Stimulated activated CD8-positive, alpha-beta memory T cell treated with anti-CD3 and anti-CD28 coated beads, Interleukin-12 subunit alpha, Interleukin-12 subunit beta, amount 100 ng/mL, for 4 hours (primary cell): ENCODE data around the gene FKBP5.
"Not testable (repeated sequence)": the region's sequence is repeated elsewhere in the genome, so short reads cannot be mapped to it uniquely, and the experiment has no call there.

Source experiments
- DNase-seq: peaks from one replicate; pipeline ENCODE4 v3.0.0-alpha.2; 2020; ENCODE audit warnings: low read depth

The FKBP5 gene

GRCh38 chr6:35690006-35690405, 1.3 kb upstream of the FKBP5 start:
- DNase-seq = not testable (repeated sequence)

DNA sequence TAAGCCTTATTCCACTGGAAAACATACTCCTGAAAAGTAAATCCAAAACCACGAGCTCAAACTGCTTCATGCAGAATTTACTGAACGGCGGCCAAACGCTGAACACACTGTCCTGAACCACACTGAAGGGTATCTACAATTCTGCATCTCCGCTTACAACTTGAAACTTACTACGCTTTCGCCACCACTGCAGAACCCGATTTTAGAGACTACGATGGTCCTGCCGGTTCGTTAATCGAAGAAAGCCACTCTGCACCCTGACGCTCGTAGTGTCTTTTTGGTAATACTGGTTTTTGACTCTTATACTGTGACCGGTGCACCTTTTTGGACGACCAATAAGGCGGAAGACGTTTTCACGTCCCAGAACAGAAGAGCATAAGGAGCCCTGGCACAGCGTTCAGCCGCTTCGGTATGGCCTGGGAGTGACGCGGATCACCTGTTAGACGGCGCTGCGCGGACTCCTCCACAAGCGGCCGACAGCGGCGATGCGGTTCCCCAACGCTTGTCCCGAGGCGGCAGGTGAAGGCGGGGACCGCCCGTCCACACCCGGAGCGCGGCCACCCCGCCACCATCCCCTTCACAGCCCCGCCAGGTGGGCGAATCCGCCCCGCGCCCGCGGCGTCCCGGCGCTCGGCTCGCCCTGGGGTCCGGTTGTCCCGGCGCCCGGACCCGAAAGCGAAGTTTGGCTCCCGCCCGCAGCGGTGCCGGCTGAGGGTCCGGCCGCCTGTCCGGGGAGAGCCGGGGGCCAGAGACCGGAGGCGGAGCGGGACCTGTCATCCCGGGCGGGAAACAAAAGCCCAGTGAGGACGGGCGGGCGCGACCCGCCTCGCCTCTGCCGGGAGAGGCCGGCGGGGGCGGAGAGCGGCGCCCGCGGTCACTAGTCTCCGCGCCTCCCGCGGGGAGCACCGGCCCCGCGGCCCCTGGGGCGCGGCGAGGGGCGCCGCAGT, 784 bp downstream of the FKBP5 start:
- DNase-seq = peak; percentile 39

GRCh38 chr6:35686873-35687555, 1.7 kb downstream of the FKBP5 start:
- no peak for DNase-seq

DNA sequence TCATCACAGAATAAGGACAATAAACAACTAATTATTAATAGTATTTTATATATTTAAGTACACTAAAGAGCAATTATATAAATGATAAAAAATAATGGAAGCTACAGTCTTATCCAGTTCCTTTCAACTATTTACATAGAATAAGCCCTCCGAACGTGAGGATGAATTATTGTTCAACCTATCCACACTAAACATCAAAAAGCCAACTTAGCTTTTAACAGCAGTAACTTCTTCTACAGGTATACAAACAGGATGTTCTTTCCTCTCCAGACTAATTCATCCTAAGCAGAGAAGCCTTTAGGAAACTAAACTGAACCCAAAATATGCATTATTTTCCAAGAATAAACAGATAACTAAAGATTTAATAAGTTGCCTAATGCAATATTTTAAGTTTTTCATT, 2.3 kb downstream of the FKBP5 start:
- no peak for DNase-seq

- no peak for DNase-seq
Measured at GRCh38 chr6:35683267-35683666, 5.4 kb downstream of the FKBP5 start.

GRCh38 chr6:35681298-35681697, 7.4 kb downstream of the FKBP5 start:
- no peak for DNase-seq

DNA sequence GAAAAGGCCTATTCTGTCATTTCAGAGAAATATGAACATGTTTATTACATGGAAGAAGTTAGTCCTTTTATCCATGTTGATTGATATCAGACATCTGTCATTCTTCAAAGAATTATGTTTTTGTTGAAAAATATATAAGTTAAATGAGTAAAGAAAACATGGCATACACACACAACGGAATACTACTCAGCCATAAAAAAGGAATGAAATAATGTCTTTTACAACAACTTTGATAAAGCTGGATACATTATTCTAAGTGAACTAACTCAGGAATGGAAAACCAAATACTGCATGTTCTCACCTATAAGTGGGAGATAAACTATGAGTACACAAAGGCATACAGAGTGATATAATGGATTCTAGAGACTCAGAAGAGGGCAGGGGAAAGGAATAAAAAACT, 9.3 kb downstream of the FKBP5 start:
- no peak for DNase-seq

DNA sequence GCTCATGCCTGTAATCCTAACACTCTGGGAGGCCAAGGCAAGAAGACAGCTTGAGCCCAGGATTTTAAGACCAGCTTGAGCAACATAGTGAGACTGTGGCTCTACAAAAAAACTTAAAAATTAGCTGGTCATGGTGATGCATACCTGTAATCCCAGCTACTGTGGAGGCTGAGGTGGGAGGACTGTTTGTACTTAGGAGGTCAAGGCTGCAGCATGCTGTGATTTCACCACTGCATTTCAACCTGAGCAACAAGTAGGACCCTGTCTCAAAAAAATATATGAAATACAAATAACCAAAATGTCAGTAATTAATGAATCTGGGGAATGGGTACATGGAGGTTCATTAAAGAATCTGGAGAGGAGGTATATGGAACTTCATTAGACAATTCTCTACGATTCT, 9.9 kb downstream of the FKBP5 start:
- no peak for DNase-seq

DNA sequence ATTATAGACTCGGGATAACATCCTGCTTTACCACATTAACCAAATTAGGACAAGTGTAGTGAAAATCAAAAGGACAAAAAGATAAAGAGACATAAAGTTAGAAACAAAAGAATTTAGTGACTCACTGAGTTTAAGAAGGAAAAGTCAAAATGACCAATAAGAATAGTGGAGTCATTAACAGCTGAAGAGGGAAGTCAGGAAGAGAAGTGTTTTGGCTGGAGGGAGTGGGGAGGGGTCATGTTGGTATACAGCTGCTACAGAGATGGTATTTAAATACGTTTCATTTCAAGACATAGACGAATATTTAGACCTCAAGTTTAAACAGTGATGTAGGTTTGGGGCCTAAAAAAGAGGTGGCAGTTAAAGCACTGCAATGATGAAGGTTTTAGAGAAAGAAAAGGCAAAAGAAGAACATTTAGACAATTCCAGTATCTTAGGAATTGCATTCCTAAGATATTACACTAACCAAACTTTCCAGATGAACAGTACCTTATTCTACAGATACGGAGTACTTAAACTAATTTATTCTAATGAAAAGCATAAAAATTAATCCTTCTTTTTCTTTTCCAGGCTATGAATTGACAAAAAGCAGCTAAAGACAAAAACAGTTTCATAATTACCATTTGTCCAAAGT, 10.6 kb downstream of the FKBP5 start:
- no peak for DNase-seq

GRCh38 chr6:35677456-35677855, 11.3 kb downstream of the FKBP5 start:
- no peak for DNase-seq

GRCh38 chr6:35675871-35676459, 12.8 kb downstream of the FKBP5 start:
- DNase-seq = no peak

DNA sequence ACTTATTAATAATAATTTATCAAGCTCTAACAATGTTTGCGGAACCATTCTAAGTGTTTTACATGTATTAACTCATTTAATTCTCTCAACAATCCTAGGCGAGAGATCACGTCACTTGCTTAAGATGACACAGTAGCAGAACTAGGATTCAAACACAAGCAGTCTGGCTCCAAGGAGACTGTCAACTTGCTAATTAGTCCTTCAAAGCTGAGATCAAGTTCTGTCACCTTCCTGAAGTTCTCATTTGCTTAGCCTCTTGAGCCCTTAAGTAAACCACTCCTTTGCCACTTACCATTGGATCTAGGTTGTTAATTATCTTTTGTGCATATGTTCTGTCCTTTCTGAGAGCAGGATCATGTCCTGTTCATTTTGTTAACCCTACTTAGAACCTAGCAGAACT, 14.1 kb downstream of the FKBP5 start:
- no peak for DNase-seq

- DNase-seq = no peak
Measured at GRCh38 chr6:35673755-35674154, 15.0 kb downstream of the FKBP5 start.

DNA sequence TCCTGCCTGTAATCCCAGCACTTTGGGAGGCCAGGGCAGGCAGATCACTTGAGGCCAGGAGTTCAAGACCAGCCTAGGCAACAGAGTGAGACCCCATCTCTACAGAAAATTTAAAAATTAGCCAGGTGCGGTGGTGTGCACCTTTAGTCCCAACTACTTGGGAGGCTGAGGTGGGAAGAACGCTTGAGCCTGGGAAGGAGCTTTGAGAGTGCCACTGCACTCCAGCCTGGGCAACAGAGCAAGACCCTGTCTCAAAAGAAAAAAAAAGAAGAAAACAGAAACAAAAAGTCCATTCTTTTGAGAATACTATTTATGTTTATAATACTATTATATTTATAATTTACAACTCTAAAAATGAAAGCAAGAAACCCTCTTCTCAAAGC, 15.4 kb downstream of the FKBP5 start:
- DNase-seq = not testable (repeated sequence)

DNA sequence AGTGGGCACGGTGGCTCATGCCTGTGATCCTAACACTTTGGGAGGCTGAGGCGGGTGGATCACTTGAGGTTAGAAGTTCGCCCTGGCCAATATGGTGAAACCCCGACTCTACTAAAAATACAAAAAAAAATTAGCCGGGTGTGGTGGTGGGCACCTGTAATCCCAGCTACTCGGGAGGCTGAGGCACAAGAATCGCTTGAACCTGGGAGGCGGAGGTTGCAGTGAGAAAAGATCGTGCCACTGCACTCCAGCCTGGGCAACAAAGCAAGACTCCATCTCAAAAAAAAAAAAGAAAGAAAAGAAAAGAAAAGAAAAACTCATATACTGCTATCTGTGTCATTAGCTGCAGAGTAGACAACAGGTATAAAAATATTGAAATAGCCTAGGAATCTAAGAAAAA, 18.3 kb downstream of the FKBP5 start:
- not testable (repeated sequence) for DNase-seq

DNA sequence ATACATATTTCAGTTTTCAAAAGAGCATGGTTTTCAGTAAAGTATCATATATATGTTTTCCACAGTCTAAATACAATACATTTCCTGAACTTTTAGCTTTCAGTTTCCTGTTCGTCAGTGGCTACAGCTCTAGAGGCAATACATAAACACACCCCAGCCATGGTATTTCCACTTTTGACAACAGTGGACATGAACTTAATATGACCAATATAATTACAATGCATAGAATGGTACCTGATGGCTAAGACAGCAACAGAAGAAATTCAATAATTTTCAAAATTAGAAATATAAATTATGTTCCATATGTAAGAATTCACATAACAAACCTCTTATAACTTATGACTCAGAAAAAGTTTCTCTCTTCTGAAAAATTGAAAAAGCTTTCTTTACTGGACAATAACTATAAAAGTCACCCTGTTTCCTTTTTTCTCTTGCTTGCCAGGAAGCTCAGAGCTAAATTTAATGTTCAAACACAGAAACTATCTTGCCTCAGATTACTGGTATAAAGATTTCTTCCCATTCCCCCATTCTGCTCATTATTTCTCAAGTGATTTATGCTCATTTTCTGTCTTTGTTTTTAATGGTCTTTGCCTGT, 19.2 kb downstream of the FKBP5 start:
- no peak for DNase-seq

DNA sequence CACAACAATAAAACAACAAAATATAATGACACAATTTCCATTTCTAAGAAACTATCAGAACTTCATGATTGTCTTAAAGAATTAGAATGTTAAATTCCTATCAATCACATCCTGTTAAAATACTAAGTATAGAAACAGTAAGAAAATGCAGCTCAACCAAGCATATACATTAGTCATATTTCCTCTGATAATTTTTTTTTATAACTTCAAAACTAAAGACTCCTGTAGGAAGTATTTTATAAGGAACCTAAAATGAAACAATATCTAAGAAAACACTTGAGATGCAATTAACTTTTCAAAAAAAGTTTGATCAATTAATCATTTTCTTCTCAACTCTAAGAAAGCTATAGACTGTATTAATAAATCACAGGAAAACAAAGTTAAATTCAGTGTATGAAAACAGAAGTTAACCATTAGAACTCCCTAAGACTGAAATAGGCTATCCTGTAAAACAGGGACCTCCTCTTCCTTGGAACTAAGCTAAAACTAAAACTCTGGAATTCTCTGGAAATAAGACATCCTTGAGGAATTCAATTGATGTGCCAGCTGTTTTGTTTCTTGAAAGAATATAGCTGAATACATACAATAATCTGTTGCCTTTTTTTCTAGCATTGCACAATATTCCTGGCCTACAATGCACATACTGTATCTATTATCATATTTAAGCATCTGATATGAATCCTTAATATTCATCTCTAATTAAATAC, 19.8 kb downstream of the FKBP5 start:
- no peak for DNase-seq

- DNase-seq = no peak
Measured at GRCh38 chr6:35668096-35668495, 20.6 kb downstream of the FKBP5 start.

- no peak for DNase-seq
Measured at GRCh38 chr6:35665573-35665972, 23.1 kb downstream of the FKBP5 start.

- DNase-seq = no peak
Measured at GRCh38 chr6:35664945-35665344, 23.8 kb downstream of the FKBP5 start.

DNA sequence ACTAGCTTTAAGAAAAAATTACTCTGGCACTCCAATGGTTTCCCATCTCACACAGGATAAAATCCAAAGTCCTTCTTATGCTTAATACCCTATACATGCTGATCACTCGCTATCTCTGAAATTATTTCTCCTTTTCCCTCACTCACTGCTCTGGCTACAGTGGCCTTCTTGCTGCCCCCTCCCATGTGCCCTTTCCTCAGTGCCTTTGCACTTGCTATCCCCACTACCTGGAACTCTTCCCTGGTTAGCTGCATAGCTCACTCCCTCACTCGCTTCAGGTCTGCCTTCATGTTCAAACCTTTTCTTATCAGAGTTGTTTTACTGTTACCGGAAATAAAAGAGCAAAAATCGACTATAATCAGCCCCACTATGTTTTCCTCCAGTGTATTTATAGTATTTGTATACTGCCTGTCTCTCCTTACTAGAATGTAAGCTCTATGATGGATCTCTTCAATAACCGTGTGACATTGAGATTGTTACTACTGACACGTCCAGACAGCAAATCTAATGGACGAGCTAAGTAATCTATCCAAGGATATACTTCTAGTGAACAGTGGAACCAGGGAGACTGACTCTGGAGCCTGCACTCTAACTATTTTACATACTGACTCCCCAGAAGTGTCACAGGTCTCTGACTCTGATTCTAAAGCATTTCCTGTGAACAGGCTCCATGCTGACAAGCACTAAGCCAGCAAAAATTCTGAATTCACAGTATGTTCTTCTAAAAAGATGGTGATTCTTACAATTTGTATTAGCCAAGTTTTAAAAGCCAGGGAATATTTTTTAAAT, 25.1 kb downstream of the FKBP5 start:
- DNase-seq = no peak
